ENCODE data around the gene PLEKHM3.
"Not testable (repeated sequence)": the region's sequence is repeated elsewhere in the genome, so short reads cannot be mapped to it uniquely, and the experiment has no call there.

PLEKHM3 gene

DNA sequence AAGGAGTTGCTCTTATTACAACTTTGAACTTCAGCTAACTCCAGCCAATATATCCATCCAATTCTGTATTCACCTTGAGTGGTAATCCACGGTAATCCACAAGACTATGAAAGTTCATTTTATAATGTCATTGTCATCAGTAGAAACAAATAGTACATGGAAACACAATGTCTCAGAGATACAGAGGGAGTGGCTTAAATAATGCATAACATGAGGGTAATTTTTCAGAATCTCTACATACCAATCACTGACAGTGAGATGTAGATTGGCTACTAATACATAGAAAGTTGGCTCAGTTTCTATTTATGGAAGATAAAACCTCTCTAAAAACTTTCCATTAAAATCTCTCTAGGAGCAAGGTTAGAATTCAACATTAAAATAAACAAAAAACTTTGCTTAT, 93.2 kb downstream of the PLEKHM3 start:
- no peaks in the 10 kb centered on the region for H3K27me3 Mint-ChIP-seq
- peaks cover 8% of the 10 kb centered on the region for H3K36me3 Mint-ChIP-seq
- no peaks in the 10 kb centered on the region for H3K4me1 Mint-ChIP-seq
- H3K4me3 Mint-ChIP-seq: no peak overlapping the region
- H3K27ac Mint-ChIP-seq: no peak overlapping the region
- H3K9me3 Mint-ChIP-seq: no peaks in the 10 kb centered on the region

GRCh38 chr2:207930747-207931146, 94.6 kb downstream of the PLEKHM3 start:
- H3K27me3 Mint-ChIP-seq: no peaks in the 10 kb centered on the region
- peaks cover 10% of the 10 kb centered on the region for H3K36me3 Mint-ChIP-seq
- H3K27ac Mint-ChIP-seq: no peak overlapping the region
- H3K4me1 Mint-ChIP-seq: peaks cover 8% of the 10 kb centered on the region
- no peak overlapping the region for H3K4me3 Mint-ChIP-seq
- H3K9me3 Mint-ChIP-seq: no peaks in the 10 kb centered on the region

DNA sequence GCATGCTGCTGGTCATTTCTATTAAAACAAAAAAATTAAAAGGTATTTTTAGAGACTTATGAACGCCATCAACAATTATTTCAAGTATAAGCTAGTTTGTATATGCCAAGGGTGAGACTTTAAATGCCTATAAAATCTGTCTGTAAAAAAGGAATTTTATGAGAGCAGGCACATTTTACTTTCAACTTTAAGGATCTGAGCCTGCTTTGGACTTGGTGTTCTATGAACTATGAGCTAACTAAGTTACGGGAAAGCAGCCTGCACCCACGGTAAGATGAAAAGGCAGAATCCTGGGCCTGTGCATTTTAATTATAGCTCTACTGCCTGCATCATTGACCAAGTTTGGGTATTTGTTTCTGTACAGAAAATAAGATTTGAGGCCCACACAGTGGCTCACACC, 95.4 kb downstream of the PLEKHM3 start:
- Mint-ChIP-seq H3K4me3 (no peak overlapping the region), H3K4me1 (peaks cover 16% of the 10 kb centered on the region), H3K9me3 (no peaks in the 10 kb centered on the region), H3K27ac (no peak overlapping the region), H3K36me3 (peaks cover 14% of the 10 kb centered on the region), H3K27me3 (no peaks in the 10 kb centered on the region)

- H3K9me3 Mint-ChIP-seq: no peaks in the 10 kb centered on the region
- H3K4me3 Mint-ChIP-seq: no peak overlapping the region
- peaks cover 18% of the 10 kb centered on the region for H3K36me3 Mint-ChIP-seq
- H3K4me1 Mint-ChIP-seq: peaks cover 20% of the 10 kb centered on the region
- no peak overlapping the region for H3K27ac Mint-ChIP-seq
- H3K27me3 Mint-ChIP-seq: no peaks in the 10 kb centered on the region
Measured at GRCh38 chr2:207928079-207928478, 97.2 kb downstream of the PLEKHM3 start.

DNA sequence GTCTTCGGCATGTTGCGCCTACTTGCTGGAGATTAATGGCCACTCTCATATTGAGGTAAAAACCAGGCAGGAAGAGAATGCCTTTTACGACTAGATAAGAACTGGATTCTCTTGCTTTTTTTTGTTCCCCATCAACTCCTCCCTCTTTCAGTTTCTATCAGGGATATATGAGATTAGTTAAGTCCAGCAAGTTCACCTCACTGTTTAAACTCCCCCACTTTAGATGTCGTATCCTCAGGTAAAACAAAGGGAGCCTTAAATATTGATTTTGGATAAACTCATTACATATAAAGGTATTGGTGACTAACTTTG, 98.4 kb downstream of the PLEKHM3 start:
- Mint-ChIP-seq H3K27me3 (no peaks in the 10 kb centered on the region), H3K27ac (no peak overlapping the region), H3K9me3 (no peaks in the 10 kb centered on the region), H3K4me1 (peaks cover 20% of the 10 kb centered on the region), H3K4me3 (no peak overlapping the region), H3K36me3 (peaks cover 20% of the 10 kb centered on the region)

GRCh38 chr2:207926133-207926988, 99.0 kb downstream of the PLEKHM3 start:
- Mint-ChIP-seq H3K9me3 (no peaks in the 10 kb centered on the region), H3K4me1 (peaks cover 20% of the 10 kb centered on the region), H3K27me3 (no peaks in the 10 kb centered on the region), H3K4me3 (peak overlapping the region; percentile 51), H3K36me3 (peaks cover 20% of the 10 kb centered on the region), H3K27ac (no peak overlapping the region)

DNA sequence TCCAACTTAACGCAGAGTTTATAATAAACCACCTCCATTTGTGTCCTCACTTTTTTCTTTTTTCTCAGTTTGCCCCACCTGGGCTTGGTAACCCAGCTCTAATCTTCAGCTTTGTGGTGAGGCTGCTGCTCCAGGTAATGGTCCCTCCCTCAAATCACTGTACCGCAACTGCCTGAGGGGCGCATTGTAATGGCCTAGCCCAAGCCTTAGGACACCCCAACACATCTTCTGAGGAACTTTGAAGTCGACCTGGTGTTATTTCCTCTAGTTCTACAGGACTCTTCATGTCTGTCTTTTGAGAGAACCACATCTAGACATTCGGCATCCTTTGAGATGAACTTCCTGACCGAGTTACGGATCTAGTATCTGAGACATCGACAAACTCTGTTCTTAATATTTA, 99.7 kb downstream of the PLEKHM3 start:
- Mint-ChIP-seq H3K9me3 (no peaks in the 10 kb centered on the region), H3K4me1 (peaks cover 20% of the 10 kb centered on the region), H3K27me3 (no peaks in the 10 kb centered on the region), H3K36me3 (peaks cover 20% of the 10 kb centered on the region), H3K27ac (peak overlapping the region; percentile 82), H3K4me3 (peak overlapping the region; percentile 51)

- Mint-ChIP-seq H3K36me3 (peaks cover 25% of the 10 kb centered on the region), H3K9me3 (no peaks in the 10 kb centered on the region), H3K4me3 (no peak overlapping the region), H3K4me1 (peaks cover 20% of the 10 kb centered on the region), H3K27ac (no peak overlapping the region), H3K27me3 (no peaks in the 10 kb centered on the region)
Measured at GRCh38 chr2:207921606-207922005, 103.7 kb downstream of the PLEKHM3 start.

- Mint-ChIP-seq H3K36me3 (peaks cover 23% of the 10 kb centered on the region), H3K9me3 (no peaks in the 10 kb centered on the region), H3K27ac (no peak overlapping the region), H3K4me3 (no peak overlapping the region), H3K4me1 (peaks cover 13% of the 10 kb centered on the region), H3K27me3 (no peaks in the 10 kb centered on the region)
Measured at GRCh38 chr2:207920721-207921120, 104.6 kb downstream of the PLEKHM3 start.

DNA sequence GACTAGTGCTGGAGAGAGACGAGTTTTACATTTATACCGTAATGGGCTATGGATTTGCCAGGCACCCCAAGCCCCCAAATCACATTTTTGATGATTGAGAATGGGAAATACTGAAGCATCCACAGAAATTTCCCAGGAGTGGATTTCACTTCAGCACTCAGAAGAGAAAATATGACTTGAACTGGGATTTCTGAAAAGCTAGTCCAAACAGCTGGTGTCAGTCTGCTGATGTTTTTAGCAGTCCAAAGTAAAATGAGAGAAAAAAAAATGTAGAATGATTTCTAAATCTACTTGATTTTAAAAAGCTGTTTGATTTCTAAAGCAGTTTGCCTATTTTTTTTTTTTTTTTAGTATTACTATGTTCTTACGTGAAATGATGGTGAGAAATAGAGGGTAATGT, 105.0 kb downstream of the PLEKHM3 start:
- Mint-ChIP-seq H3K9me3 (no peaks in the 10 kb centered on the region), H3K4me3 (no peak overlapping the region), H3K27ac (no peak overlapping the region), H3K27me3 (no peaks in the 10 kb centered on the region), H3K4me1 (peaks cover 9% of the 10 kb centered on the region), H3K36me3 (peaks cover 20% of the 10 kb centered on the region)

- H3K27ac Mint-ChIP-seq: peak overlapping the region; percentile 56
- H3K27me3 Mint-ChIP-seq: no peaks in the 10 kb centered on the region
- no peaks in the 10 kb centered on the region for H3K4me1 Mint-ChIP-seq
- H3K9me3 Mint-ChIP-seq: no peaks in the 10 kb centered on the region
- peaks cover 19% of the 10 kb centered on the region for H3K36me3 Mint-ChIP-seq
- no peak overlapping the region for H3K4me3 Mint-ChIP-seq
Measured at GRCh38 chr2:207919164-207919919, 106.0 kb downstream of the PLEKHM3 start.

GRCh38 chr2:207914716-207915115, 110.6 kb downstream of the PLEKHM3 start:
- Mint-ChIP-seq H3K27ac (no peak overlapping the region), H3K4me3 (no peak overlapping the region), H3K27me3 (no peaks in the 10 kb centered on the region), H3K4me1 (no peaks in the 10 kb centered on the region), H3K9me3 (no peaks in the 10 kb centered on the region), H3K36me3 (peaks cover 34% of the 10 kb centered on the region)

- H3K27me3 Mint-ChIP-seq: no peaks in the 10 kb centered on the region
- peaks cover 25% of the 10 kb centered on the region for H3K36me3 Mint-ChIP-seq
- H3K9me3 Mint-ChIP-seq: no peaks in the 10 kb centered on the region
- H3K4me1 Mint-ChIP-seq: no peaks in the 10 kb centered on the region
- no peak overlapping the region for H3K27ac Mint-ChIP-seq
- H3K4me3 Mint-ChIP-seq: no peak overlapping the region
Measured at GRCh38 chr2:207913772-207914358, 111.5 kb downstream of the PLEKHM3 start.

DNA sequence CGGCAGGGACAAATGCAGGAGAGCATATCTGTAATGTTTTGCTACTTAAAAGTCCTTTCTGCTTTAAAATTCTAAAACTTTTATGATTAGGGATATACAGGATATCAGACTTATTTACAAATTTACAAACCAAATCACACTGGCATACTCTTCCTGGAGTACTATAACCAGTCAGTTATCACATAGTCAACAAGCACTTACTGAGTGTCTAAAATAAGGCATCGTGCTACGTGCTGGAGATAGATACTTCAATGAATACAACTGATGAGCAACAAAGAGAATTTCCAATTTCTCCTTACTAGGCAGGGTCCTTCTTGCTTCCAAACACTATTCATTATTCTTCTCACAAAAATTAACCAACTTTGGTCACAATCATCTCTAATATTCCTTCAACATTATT, 113.5 kb downstream of the PLEKHM3 start:
- no peaks in the 10 kb centered on the region for H3K27me3 Mint-ChIP-seq
- no peak overlapping the region for H3K4me3 Mint-ChIP-seq
- no peak overlapping the region for H3K27ac Mint-ChIP-seq
- no peaks in the 10 kb centered on the region for H3K9me3 Mint-ChIP-seq
- peaks cover 22% of the 10 kb centered on the region for H3K36me3 Mint-ChIP-seq
- H3K4me1 Mint-ChIP-seq: no peaks in the 10 kb centered on the region

DNA sequence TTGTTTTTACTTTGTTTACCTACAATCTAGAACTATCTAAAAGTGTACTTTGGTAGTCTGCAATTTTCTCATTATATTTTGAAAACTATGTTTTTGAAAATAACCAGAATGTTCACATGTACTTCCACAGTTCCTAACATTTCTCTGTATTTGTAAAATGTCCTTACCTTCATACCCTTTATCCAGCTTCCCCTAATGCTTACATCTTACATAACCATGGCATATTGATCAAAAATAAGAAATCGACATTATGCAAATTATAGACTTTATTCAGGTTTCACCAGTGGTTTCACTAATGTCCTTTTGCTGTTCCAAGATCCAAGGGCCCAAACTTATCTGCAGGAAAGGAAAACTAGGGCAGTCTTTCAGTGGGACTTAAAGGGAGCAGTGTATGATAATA, 114.1 kb downstream of the PLEKHM3 start:
- Mint-ChIP-seq H3K27ac (no peak overlapping the region), H3K4me3 (no peak overlapping the region), H3K27me3 (no peaks in the 10 kb centered on the region), H3K4me1 (no peaks in the 10 kb centered on the region), H3K9me3 (no peaks in the 10 kb centered on the region), H3K36me3 (peaks cover 20% of the 10 kb centered on the region)

DNA sequence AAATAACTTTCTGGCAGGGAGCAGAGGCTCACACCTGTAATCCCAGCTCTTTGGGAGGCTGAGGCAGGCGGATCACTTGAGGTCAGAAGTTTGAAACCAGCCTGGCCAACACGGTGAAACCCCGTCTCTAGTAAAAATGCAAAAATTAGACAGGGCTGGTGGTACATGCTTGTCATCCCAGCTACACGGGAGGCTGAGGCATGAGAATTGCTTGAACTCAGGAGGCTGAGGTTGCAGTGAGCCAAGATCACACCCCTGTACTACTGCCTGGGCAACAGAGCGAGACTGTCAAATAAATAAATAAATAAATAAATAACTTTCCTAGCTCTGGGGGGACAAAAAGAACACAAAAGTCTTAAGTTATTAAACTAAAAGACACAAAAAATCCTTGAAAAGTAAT, 118.8 kb downstream of the PLEKHM3 start:
- H3K36me3 Mint-ChIP-seq, H3K27ac Mint-ChIP-seq, H3K4me3 Mint-ChIP-seq, H3K27me3 Mint-ChIP-seq, H3K9me3 Mint-ChIP-seq, H3K4me1 Mint-ChIP-seq: not testable (repeated sequence)
